GM10266 (cell line): ENCODE results near the gene TIMM17B.

Experiments used
- DNase-seq: peaks from one replicate; pipeline ENCODE4 v3.0.0; 2012; ENCODE audit errors: extremely low spot score
- TF ChIP-seq, protein P1 (sequence below): IDR thresholded peaks from 2 replicates; pipeline ENCODE4 v1.5.1; 2012; ENCODE audit warnings: mild to moderate bottlenecking, low read depth; ENCODE audit not compliant: control insufficient read depth, insufficient read depth; ENCODE audit errors: missing control alignments

TIMM17B gene

DNA sequence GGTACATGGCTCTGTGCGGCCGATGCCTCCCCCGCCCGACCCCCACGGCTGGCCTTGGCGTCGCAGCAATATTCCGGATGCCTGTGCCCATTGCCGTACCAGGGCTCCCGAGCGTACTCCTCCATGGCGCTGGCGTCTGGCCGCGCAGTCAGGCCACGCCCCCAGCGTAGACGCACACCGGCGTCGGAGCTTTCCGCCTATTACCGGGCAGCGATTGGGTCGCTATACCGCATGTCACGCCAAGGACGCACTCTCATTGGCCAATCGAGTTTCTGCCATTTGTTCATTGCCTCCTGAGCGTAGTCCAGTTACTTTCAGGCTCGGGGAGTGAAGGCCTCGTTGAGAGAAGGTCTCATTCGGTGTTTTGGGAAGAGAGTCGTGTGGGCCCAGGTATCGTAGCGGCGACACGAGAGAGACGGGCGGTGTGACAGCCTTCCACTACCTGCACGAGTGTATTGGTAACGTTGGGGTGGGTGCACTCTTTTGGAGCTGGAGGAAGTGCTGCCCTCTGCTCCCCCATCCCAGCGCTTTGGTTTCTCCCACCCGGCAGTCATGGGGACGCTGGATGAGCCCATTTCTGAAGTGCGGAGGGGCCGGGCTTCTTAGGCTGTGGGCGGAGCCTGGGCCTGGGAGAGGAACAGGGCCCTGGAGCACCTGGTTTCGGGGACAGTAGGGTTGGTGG lies at the start of gene TIMM17B, which contains the start of gene PQBP1:
Gene TIMM17B (minus strand): TSS at position 144 of the 682 bp plus-strand sequence. CDS start 19 bp downstream, at position 125.
Gene PQBP1 (plus strand): TSS at position 306 of the 682 bp plus-strand sequence. CDS start 580 bp downstream, outside the sequence.
- TF ChIP-seq, protein P1, sequence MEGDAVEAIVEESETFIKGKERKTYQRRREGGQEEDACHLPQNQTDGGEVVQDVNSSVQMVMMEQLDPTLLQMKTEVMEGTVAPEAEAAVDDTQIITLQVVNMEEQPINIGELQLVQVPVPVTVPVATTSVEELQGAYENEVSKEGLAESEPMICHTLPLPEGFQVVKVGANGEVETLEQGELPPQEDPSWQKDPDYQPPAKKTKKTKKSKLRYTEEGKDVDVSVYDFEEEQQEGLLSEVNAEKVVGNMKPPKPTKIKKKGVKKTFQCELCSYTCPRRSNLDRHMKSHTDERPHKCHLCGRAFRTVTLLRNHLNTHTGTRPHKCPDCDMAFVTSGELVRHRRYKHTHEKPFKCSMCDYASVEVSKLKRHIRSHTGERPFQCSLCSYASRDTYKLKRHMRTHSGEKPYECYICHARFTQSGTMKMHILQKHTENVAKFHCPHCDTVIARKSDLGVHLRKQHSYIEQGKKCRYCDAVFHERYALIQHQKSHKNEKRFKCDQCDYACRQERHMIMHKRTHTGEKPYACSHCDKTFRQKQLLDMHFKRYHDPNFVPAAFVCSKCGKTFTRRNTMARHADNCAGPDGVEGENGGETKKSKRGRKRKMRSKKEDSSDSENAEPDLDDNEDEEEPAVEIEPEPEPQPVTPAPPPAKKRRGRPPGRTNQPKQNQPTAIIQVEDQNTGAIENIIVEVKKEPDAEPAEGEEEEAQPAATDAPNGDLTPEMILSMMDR = no peak
- DNase-seq = peak; percentile 84

DNA sequence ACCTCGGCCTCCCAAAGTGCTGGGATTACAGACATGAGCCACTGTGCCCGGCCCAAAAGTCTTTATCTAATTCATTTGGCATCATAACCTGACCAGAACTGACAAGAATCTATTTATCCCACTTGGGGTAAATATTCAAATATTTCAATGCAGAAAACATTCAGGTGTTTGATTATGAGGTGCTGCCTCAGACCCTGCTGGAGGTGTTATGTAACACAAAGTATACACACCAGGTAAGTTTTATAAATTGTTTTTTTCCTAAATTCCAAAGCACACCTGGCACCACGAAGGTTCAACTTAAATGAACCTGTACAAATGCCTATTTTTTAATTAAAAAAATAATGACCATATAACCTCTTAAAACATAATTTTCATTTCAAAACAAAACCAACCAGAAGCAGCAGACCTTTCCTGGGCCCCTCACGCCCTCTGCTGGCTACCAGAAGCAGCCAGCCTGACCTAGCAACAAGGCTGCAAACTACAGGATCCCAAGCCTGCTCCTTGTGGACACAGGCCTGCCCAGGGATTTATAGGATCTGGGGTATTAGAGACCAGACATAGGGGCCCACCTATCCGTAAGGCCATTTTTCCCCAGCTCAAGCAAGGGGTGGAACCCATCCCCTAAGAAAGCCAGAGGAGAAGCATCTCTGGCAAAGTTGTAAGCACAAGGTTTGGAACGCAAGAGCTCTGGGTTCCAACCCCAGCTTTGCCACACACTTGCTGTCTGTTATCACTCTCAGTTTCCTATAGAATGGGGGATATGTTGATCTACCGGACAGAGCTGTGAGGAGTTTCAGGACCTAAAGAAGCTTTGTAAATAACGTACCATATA lies 48.2 kb upstream of the TIMM17B start:
- TF ChIP-seq, protein P1 = peak; percentile 70
- no peak for DNase-seq

DNA sequence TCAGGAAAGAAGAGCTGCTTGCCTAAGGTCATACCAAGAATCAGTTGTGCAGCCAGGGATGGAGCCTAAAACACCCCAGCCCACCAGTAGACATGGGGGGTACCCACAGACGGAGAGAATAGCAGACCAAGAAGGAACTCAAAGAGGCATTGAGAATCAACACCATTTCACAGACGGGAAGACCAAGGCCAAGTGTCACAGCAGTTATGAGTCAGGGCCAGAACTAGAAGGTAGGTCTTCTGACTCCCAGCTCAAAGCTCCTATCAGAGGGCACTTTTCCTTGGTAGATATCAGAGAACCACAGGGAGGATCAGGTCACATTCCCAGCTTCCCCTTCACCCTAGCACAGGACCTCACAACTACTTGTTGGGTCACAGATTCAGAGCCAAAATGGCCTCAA lies 45.3 kb upstream of the TIMM17B start:
- no peak for DNase-seq
- TF ChIP-seq, protein P1 = no peak

DNA sequence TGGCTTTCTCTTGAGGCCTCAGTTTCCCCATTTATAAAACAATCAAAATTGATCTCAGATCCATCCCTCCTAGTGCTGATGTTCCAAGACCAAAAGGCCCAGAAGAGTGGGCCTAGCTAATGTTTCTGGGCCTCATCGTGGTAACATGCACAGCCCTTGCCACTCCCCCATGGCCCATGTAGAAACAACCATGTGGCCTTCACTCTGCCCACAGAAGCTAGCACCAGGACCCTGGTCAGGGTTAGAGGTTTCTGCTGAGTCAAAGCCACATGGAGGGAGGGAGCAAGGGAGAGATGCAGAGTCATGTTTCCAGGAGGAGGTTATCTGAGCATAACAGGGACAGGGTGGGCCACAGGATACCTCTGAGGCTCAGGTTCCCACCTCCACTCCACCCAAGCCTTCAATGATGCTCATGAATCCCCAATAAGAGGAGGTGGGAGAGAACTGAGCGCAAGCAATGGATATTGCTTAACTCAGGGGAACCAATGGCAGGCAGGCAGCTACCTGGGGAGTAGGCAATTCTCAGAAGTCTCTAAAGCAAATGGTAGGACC lies 42.9 kb upstream of the TIMM17B start:
- no peak for DNase-seq
- TF ChIP-seq, protein P1 = no peak

DNA sequence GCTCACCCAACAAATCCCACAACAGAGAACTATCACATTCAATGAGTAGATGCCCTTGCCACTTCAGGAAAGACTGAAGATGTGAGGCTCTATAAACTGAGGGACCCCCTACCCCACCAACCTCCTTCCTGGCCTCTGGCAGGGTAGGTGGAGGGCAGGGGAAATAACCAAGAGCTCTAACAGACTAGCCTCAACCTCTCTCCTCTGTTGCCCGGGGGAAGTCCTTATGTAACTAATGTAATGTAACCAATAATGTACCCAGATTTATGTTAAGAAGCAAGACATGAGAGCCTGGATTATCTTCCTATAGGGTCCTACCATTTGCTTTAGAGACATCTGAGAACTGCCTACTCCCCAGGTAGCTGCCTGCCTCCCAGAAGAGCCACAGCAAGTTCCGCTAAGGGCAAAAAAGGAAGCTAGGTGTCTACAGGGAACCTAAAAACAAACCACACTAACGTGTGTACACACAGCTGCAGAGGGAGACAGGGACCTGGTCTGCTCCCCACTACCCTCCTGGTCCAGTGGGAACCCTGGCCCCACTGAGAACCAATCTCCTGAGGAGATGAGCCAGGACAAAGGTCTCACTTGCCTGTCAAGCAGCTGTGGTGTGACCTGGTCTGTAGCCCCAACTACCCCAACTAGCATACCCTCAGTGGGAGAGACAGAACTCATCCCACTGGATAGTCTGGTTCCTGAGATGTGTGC lies 42.1 kb upstream of the TIMM17B start:
- no peak for DNase-seq
- TF ChIP-seq, protein P1 = no peak

DNA sequence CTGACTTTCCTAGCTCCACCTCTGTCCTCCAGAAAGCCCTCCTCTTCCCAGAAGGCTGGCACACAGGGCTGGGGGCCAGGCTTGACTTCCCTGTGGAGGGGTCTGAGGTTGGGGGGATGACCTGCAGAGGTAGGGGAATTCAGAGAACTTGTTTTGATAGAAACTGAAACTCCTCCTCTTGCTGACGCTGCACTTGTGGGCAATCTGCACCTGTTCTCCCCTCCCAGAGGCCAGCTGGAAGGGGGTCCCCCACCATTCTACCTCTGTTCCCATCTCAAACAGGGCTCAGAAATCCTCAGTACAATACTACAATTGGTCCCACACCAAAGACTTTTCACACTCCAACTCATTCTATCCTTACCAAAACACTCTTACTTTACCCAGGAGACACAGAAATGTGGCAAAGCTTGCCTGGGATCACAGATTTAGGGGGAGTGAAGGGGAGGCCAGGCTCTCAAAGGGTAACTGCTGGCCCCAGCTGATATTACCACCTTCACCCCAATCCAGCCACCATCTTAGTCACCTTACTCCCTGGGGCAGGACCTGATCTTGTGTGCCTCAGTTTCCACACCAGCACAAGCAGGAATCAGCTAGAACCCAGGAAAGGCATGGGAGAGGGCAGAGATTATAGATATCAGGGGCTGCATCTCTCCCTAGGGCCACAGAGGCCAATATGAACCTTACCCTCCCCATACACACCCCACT lies 41.3 kb upstream of the TIMM17B start:
- TF ChIP-seq, protein P1 = no peak
- peak; percentile 49 for DNase-seq
